Measurements from ENCODE around the gene A1CF. TPM values are rescaled to one million over a fixed set of nuclear protein-coding genes. Genes with fewer than 3 reads are reported as not detected.

A1CF gene
- total RNA-seq, 2 experiments from 2014 or later: not detected

DNA sequence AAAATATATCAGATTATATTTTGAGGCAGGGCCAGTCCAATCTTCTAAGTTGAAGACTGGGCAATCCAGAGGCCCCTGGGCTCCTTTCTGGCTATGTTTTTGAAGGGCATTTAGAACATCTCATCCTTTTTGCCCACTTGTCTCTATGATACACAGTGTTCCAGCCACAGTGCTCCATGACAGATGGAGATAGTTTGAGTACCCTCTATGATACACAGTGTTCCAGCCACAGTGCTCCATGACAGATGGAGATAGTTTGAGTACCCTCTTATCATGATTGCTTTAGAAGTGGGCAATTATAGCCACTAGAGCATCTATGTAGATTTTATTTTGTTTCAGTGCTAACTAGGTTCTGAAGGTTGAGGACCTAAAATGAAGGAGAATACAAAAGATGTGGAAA, 33.1 kb upstream of the A1CF start:
- DNase-seq (no peak), ATAC-seq (ENCODE audit: poor library complexity) (no peak)
- Mint-ChIP-seq H3K27me3 (peaks cover 6% of the 10 kb centered on the region), H3K4me1 (ENCODE audit: low read depth) (no peaks in the 10 kb centered on the region), H3K27ac (no peak overlapping the region), H3K4me3 (no peak overlapping the region), H3K36me3 (ENCODE audit: low read depth) (no peaks in the 10 kb centered on the region), H3K9me3 (peaks cover 5% of the 10 kb centered on the region)
- Histone ChIP-seq H3K27ac (ENCODE audit: low read depth in 1 of 2, low read length in 2 of 2) (no peak overlapping the region), H3K36me3 (ENCODE audit: insufficient read depth, low read length) (no peaks in the 10 kb centered on the region), H3K27me3 (ENCODE audit: control insufficient read depth in 1 of 2, insufficient read depth in 2 of 2, low read length in 2 of 2) (no peaks in the 10 kb centered on the region), H3K9me3 (ENCODE audit: control insufficient read depth in 1 of 2, insufficient read depth in 1 of 2, low read length in 2 of 2) (peaks cover 6% of the 10 kb centered on the region in 2 experiments), H3K4me3 (ENCODE audit: low read length) (no peak overlapping the region), H3K4me1 (ENCODE audit: insufficient read depth, low read length) (no peaks in the 10 kb centered on the region)
- ChIA-PET POLR2A (no interaction called here), CTCF (no interaction called here)
- intact Hi-C loops (cut with DNase I, micrococcal nuclease): no loop called here
- TF ChIP-seq, protein P1, sequence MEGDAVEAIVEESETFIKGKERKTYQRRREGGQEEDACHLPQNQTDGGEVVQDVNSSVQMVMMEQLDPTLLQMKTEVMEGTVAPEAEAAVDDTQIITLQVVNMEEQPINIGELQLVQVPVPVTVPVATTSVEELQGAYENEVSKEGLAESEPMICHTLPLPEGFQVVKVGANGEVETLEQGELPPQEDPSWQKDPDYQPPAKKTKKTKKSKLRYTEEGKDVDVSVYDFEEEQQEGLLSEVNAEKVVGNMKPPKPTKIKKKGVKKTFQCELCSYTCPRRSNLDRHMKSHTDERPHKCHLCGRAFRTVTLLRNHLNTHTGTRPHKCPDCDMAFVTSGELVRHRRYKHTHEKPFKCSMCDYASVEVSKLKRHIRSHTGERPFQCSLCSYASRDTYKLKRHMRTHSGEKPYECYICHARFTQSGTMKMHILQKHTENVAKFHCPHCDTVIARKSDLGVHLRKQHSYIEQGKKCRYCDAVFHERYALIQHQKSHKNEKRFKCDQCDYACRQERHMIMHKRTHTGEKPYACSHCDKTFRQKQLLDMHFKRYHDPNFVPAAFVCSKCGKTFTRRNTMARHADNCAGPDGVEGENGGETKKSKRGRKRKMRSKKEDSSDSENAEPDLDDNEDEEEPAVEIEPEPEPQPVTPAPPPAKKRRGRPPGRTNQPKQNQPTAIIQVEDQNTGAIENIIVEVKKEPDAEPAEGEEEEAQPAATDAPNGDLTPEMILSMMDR (IDR thresholded peaks at IDR 0.05): no peak

DNA sequence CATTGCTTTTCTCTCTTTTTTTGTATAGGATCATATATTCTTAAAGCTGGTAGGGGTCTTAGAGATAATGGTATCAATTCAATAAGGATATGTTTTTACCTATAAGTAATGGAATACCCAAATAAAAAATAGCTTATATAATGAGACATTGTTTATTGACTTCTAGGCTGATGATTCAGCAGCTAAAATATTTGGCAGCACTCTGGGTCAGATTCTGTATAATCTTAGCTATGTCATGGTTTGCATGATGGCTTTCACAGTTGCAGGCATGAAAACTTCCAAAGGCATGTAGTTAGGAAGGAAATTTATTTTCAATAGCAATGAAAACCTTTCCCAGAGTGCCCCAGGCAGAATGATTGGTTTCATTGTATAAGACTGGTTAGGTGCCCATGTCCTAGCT, 32.1 kb upstream of the A1CF start:
- peaks cover 5% of the 10 kb centered on the region for H3K9me3 Mint-ChIP-seq
- no peak overlapping the region for H3K4me3 Mint-ChIP-seq
- CTCF ChIA-PET: no interaction called here
- H3K4me1 Mint-ChIP-seq (ENCODE audit: low read depth): no peaks in the 10 kb centered on the region
- POLR2A ChIA-PET: interaction anchor here (0.8 kb wide), 1 partner anchor 12 kb away, joined by 3 read pairs; no protein-coding TSS in a partner anchor
- no peak overlapping the region for H3K27ac ChIP-seq (ENCODE audit: low read depth in 1 of 2, low read length in 2 of 2)
- peaks cover 6% of the 10 kb centered on the region for H3K27me3 Mint-ChIP-seq
- H3K9me3 ChIP-seq (ENCODE audit: control insufficient read depth in 1 of 2, insufficient read depth in 1 of 2, low read length in 2 of 2): no peaks in the 10 kb centered on the region
- intact Hi-C loops (cut with DNase I, micrococcal nuclease): no loop called here
- DNase-seq (no peak), ATAC-seq (ENCODE audit: poor library complexity) (no peak)
- no peaks in the 10 kb centered on the region for H3K36me3 ChIP-seq (ENCODE audit: insufficient read depth, low read length)
- no peak overlapping the region for H3K27ac Mint-ChIP-seq
- TF ChIP-seq, protein P1 (IDR thresholded peaks at IDR 0.05): no peak
- no peaks in the 10 kb centered on the region for H3K27me3 ChIP-seq (ENCODE audit: control insufficient read depth in 1 of 2, insufficient read depth in 2 of 2, low read length in 2 of 2)
- no peaks in the 10 kb centered on the region for H3K4me1 ChIP-seq (ENCODE audit: insufficient read depth, low read length)
- no peak overlapping the region for H3K4me3 ChIP-seq (ENCODE audit: low read length)
- H3K36me3 Mint-ChIP-seq (ENCODE audit: low read depth): no peaks in the 10 kb centered on the region

DNA sequence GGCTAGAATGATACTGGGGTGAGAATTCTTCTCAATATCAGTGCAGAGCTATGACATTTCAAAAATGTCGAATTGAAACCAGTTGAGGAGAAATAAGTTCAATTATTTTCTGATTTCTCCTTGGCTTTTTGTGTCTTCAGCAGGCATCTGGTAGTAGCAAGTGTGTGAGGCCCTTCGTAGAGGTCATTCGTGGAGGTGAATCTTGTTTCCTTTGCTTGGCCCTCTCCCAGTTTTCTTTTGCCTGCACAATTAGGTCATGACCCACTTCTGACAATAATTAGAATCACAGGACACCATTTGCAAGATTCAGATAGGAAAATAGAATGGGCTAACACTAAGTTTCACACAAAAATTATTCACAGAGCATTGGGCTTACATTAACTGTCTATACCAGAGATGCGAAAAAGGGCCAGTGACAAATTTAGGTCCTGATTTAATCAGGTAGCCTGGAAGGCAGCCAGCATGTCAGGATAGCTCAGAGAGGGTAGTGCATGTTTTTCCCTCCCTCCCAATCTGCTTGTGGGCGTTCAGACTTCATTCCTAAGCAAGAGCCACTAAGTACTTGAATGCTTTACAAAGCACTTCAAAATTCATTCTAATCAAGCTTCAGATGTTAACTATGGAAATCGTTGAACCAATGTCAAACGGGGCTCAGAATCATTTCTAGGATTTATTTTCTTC, 24.0 kb upstream of the A1CF start:
- no peaks in the 10 kb centered on the region for H3K4me1 ChIP-seq (ENCODE audit: insufficient read depth, low read length)
- H3K27me3 Mint-ChIP-seq: no peaks in the 10 kb centered on the region
- H3K4me3 Mint-ChIP-seq: no peak overlapping the region
- H3K27ac ChIP-seq (ENCODE audit: low read depth in 1 of 2, low read length in 2 of 2): no peak overlapping the region
- no peak overlapping the region for H3K27ac Mint-ChIP-seq
- ATAC-seq (ENCODE audit: poor library complexity) (no peak), DNase-seq (no peak)
- H3K36me3 Mint-ChIP-seq (ENCODE audit: low read depth): no peaks in the 10 kb centered on the region
- peaks cover 2% of the 10 kb centered on the region for H3K9me3 Mint-ChIP-seq
- H3K9me3 ChIP-seq (ENCODE audit: control insufficient read depth in 1 of 2, insufficient read depth in 1 of 2, low read length in 2 of 2): no peaks in the 10 kb centered on the region
- TF ChIP-seq, protein P1 (IDR thresholded peaks at IDR 0.05): no peak
- ChIA-PET POLR2A (no interaction called here), CTCF (no interaction called here)
- H3K36me3 ChIP-seq (ENCODE audit: insufficient read depth, low read length): no peaks in the 10 kb centered on the region
- no peak overlapping the region for H3K4me3 ChIP-seq (ENCODE audit: low read length)
- no peaks in the 10 kb centered on the region for H3K27me3 ChIP-seq (ENCODE audit: control insufficient read depth in 1 of 2, insufficient read depth in 2 of 2, low read length in 2 of 2)
- intact Hi-C loops (cut with DNase I, micrococcal nuclease): no loop called here
- no peaks in the 10 kb centered on the region for H3K4me1 Mint-ChIP-seq (ENCODE audit: low read depth)

Data from CD4-positive, alpha-beta T cell (primary cell).